DOHH2 (cell line): ENCODE measurements around the gene CACNG8.

ENCODE experiments used
- H3F3A ChIP-seq: fragments of 200-600 bp; sonication (generic), shearing (Covaris generic); 2 replicates; pipeline ENCODE4 v1.6.0; 2016; ENCODE audit warnings: antibody characterized with exemption, mild to moderate bottlenecking; ENCODE audit not compliant: control insufficient read depth, insufficient read depth
- H3K27ac ChIP-seq: fragments of 200-600 bp; sonication (generic); 2 replicates; pipeline ENCODE4 v1.5.1; 2014; ENCODE audit warnings: low read depth, mild to moderate bottlenecking, low read length, moderate library complexity
- H3K27me3 ChIP-seq: fragments of 200-600 bp; sonication (generic); 2 replicates; pipeline ENCODE4 v1.6.1; 2014; ENCODE audit warnings: mild to moderate bottlenecking, low read length, mixed read lengths; ENCODE audit not compliant: control insufficient read depth
- H3K36me3 ChIP-seq: fragments of 200-600 bp; sonication (generic); 2 replicates; pipeline ENCODE4 v1.6.1; 2014; ENCODE audit warnings: mild to moderate bottlenecking, low read length, moderate library complexity, mixed read lengths; ENCODE audit not compliant: control insufficient read depth
- H3K4me1 ChIP-seq: fragments of 200-600 bp; sonication (generic); 2 replicates; pipeline ENCODE4 v1.6.1; 2014; ENCODE audit warnings: mild to moderate bottlenecking, low read length, mixed read lengths; ENCODE audit not compliant: control insufficient read depth
- H3K4me2 ChIP-seq: fragments of 200-600 bp; sonication (generic); 2 replicates; pipeline ENCODE4 v1.6.0; 2014; ENCODE audit warnings: mild to moderate bottlenecking, low read length, moderate library complexity
- H3K4me3 ChIP-seq: fragments of 200-600 bp; sonication (generic); 2 replicates; pipeline ENCODE4 v1.5.1; 2014; ENCODE audit warnings: mild to moderate bottlenecking, low read length, mixed read lengths
- H3K79me2 ChIP-seq: fragments of 200-600 bp; sonication (generic); 2 replicates; pipeline ENCODE4 v1.6.1; 2014; ENCODE audit warnings: mild to moderate bottlenecking, low read length, mixed read lengths; ENCODE audit not compliant: control insufficient read depth
- H3K9me2 ChIP-seq: fragments of 200-600 bp; sonication (generic); replicated peaks from 2 replicates; pipeline ENCODE4 v1.6.1; 2014; ENCODE audit warnings: mild to moderate bottlenecking, low read length, mixed read lengths; ENCODE audit not compliant: control insufficient read depth
- H3K9me3 ChIP-seq: fragments of 200-600 bp; sonication (generic); 2 replicates; pipeline ENCODE4 v1.6.1; 2014; ENCODE audit warnings: antibody characterized with exemption, low read length, mixed read lengths; ENCODE audit not compliant: control insufficient read depth, insufficient read depth
- H4K20me1 ChIP-seq: fragments of 200-600 bp; sonication (generic); 2 replicates; pipeline ENCODE4 v1.6.0; 2014; ENCODE audit warnings: low read depth, mild to moderate bottlenecking, antibody characterized with exemption, low read length, moderate library complexity; ENCODE audit not compliant: control insufficient read depth, insufficient read depth
- CTCF ChIP-seq: fragments of 200-600 bp; sonication (generic); IDR thresholded peaks from one replicate; pipeline ENCODE4 v1.5.1; 2014; ENCODE audit warnings: antibody characterized with exemption, mild to moderate bottlenecking, low read depth, low read length; ENCODE audit not compliant: poor library complexity, severe bottlenecking
- EZH2phosphoT487 ChIP-seq: fragments of 200-600 bp; sonication (generic); IDR thresholded peaks from 2 replicates; pipeline ENCODE4 v1.6.1; 2017; ENCODE audit warnings: borderline replicate concordance, mild to moderate bottlenecking, antibody characterized with exemption, low read length, moderate library complexity, mixed read lengths

CACNG8 gene

GRCh38 chr19:53982611-53983010 lies 19.9 kb downstream of the CACNG8 start:
- Histone ChIP-seq H3K4me3 (no peak overlapping the region), H3K27ac (no peak overlapping the region), H3K4me2 (no peak overlapping the region)

GRCh38 chr19:53983457-53984289 lies 20.9 kb downstream of the CACNG8 start:
- Histone ChIP-seq H3K9me2 (no peaks in the 10 kb centered on the region), H3K4me1 (no peaks in the 10 kb centered on the region), H4K20me1 (no peaks in the 10 kb centered on the region), H3K36me3 (no peaks in the 10 kb centered on the region), H3F3A (no peaks in the 10 kb centered on the region), H3K27ac (no peak overlapping the region), H3K4me3 (no peak overlapping the region), H3K9me3 (peaks cover 4% of the 10 kb centered on the region; the same call in 1 of the 2 replicates), H3K79me2 (no peaks in the 10 kb centered on the region), H3K27me3 (no peaks in the 10 kb centered on the region), H3K4me2 (no peak overlapping the region)
- no peak for TF ChIP-seq EZH2phosphoT487
- no peak for TF ChIP-seq CTCF

More at GRCh38 chr19:53982611-53983010, 19.9 kb downstream of the CACNG8 start:
- Histone ChIP-seq H3K36me3 (no peaks in the 10 kb centered on the region), H4K20me1 (no peaks in the 10 kb centered on the region), H3K9me2 (no peaks in the 10 kb centered on the region), H3F3A (no peaks in the 10 kb centered on the region), H3K9me3 (peaks cover 4% of the 10 kb centered on the region; the same call in 1 of the 2 replicates), H3K4me1 (peaks cover 3% of the 10 kb centered on the region), H3K27me3 (no peaks in the 10 kb centered on the region), H3K79me2 (no peaks in the 10 kb centered on the region)
- no peak for TF ChIP-seq EZH2phosphoT487
- no peak for TF ChIP-seq CTCF

GRCh38 chr19:53985863-53986262 lies 23.1 kb downstream of the CACNG8 start:
- Histone ChIP-seq H3K9me3 (peaks cover 4% of the 10 kb centered on the region; the same call in 1 of the 2 replicates), H3K4me2 (no peak overlapping the region), H4K20me1 (no peaks in the 10 kb centered on the region), H3K27ac (no peak overlapping the region), H3K4me3 (no peak overlapping the region), H3K9me2 (no peaks in the 10 kb centered on the region), H3K36me3 (no peaks in the 10 kb centered on the region), H3K79me2 (no peaks in the 10 kb centered on the region), H3K27me3 (no peaks in the 10 kb centered on the region), H3F3A (no peaks in the 10 kb centered on the region), H3K4me1 (no peaks in the 10 kb centered on the region)
- TF ChIP-seq CTCF (no peak), EZH2phosphoT487 (no peak)
